GM12873 (cell line): ENCODE measurements around the gene SNTG2.

Source experiments
- TF ChIP-seq, protein P1 (sequence below): IDR thresholded peaks from 2 replicates; pipeline ENCODE4 v1.5.1; 2012; ENCODE audit warnings: low read depth, mild to moderate bottlenecking, moderate library complexity, low read length, control low read depth; ENCODE audit not compliant: insufficient read depth; ENCODE audit errors: missing control alignments

The SNTG2 gene

DNA sequence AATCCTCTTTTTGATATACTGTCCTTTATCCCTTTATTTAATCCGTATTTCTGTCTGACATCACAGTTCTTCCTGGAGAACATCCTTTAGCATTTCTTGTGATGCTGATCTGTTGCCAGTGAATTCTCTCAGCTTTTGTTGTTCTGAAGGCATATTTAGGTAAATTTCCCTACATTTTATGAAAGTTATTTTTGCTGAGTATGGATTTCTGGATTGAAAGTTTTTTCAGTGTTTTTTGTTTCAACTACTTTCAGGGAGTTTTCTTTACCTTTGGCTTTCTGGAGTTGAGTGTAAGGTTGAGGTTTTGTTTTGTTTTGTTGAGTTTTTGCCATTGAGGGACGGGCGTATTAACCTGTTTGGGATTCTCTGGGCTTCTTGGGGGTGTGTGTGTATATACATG lies 22.5 kb downstream of the SNTG2 start:
- TF ChIP-seq, protein P1, sequence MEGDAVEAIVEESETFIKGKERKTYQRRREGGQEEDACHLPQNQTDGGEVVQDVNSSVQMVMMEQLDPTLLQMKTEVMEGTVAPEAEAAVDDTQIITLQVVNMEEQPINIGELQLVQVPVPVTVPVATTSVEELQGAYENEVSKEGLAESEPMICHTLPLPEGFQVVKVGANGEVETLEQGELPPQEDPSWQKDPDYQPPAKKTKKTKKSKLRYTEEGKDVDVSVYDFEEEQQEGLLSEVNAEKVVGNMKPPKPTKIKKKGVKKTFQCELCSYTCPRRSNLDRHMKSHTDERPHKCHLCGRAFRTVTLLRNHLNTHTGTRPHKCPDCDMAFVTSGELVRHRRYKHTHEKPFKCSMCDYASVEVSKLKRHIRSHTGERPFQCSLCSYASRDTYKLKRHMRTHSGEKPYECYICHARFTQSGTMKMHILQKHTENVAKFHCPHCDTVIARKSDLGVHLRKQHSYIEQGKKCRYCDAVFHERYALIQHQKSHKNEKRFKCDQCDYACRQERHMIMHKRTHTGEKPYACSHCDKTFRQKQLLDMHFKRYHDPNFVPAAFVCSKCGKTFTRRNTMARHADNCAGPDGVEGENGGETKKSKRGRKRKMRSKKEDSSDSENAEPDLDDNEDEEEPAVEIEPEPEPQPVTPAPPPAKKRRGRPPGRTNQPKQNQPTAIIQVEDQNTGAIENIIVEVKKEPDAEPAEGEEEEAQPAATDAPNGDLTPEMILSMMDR = no peak

DNA sequence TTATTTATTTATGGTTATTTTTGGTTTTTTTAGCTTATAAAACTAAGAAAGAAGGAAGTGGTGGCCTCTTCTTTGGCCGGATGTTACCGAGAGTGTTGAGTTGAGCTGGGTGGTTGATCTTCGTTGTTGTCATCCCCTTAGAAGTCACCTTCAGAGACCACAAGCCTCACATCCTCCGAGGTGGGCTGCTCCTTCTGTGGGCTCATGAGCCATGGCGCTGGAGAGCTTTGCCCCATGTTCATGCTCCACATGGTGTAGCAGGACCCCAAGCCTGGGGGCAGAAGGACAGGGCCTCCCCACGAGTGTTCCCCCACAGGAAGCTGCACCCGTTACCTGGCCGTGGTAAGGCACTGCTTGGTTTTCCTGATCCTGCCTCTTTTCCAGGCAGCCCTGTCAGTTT lies 23.4 kb downstream of the SNTG2 start:
- TF ChIP-seq, protein P1 = no peak

DNA sequence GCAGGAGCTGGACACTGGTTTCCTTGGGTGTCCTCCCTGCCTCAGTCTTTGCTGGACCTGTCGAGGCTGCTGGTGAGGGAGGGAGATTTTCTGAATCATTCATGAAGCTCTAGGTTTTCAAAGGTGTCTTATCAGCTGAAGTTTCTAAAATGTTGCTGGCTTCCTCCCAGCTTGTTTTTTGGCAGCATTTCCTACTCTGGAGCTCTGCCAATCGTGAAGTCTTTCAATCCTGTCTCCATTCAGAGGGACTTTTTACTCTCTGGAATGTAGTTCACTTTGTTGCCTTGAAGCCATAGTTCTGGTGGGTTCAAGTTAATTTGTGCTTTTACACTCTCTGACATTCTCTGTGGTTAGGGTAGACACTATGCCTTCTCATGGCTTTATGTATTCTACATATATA lies 23.9 kb downstream of the SNTG2 start:
- TF ChIP-seq, protein P1 = no peak

DNA sequence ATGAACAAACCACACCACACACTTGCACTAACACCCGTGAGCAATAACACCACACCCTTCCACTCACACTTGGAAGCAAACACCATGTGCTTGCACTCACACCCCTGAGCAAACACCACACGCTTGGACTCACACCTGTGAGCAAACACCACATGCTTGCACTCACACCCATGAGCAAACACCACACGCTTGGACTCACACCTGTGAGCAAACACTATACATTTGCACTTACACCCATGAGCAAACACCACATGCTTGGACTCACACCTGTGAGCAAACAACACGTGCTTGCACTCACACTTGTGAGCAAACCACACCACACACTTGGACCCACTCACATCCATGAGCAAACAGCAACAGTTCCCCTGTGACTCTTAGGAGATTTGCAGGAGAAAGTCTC lies 24.4 kb downstream of the SNTG2 start:
- TF ChIP-seq, protein P1 = no peak

DNA sequence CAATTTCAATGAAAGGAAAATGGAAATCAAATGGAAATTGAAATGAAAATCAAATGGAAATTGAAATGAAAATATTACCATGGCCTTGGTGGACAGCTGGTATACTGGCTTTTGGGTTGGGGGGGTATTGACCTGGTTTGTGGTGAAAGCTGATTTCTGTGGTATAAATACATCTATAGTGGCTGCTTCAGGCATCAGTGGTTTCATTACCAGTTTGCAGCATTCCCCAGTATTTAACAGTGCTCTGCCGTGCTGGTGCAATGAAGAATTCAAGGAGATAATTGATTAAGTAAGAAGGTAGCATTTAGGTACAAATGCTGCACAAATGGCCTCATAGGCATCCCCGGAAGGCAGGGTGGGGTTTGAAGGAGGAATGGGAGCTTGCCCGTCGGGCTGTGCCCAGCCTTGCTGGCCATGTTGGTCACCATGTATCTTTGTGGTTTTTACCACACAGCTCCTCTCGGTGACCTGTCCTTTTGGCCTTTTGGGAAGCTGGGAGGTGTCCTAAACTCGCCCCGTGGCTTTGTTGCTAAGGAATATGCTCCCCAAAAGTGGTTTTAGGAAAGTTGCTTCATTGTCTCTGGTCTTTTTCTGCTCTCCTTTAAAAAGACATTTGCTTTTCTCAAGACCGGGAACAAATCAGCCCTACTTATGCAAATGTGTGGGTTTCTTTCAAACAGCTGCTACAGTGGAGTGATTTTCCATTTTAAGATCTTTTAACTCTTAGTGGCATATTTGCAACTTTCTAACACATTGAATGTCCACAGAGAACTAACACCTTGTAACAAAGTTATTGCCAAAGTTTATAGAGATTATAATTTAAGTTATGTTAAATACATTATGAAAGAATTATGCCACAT lies 28.6 kb downstream of the SNTG2 start:
- TF ChIP-seq, protein P1 = no peak

DNA sequence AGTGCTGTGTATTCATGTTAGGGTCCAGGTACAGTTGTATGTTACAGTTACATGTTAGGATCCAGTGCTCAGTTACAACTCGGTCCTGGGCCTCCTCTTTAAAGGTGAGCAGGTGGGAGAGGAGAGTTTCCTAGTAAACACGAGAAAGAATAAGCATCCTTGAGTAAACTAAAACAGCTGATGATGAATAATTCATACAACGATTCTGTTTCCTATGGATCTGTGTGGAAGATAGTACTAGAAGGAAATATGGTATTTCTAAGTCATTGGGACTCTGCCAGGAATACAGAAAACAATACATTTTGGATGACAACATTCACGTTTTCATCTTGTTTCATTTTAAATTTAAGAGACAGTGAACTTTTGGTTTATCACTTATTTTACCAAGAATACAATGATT lies 29.5 kb downstream of the SNTG2 start:
- TF ChIP-seq, protein P1 = no peak

DNA sequence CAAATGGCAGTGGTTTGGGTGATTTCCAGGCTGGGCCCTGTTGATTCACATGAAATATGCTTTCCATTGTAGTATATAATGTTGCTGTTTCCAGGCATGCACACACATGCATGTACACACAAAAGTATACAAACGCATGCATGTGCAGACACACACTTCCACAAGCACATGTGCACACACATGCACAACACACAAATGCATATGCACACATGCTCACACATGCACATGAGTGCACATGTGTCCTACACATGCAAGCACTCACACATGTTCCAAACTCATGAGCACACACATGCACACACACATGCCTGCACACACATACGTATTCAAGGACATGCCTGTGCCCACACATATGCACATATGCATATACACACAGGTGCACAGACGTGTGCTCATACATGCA lies 30.6 kb downstream of the SNTG2 start:
- TF ChIP-seq, protein P1 = no peak
